Osteoblast (primary cell): ENCODE measurements around the gene UNKL. TPM values are rescaled to one million over a fixed set of nuclear protein-coding genes. Genes with fewer than 3 reads are reported as not detected.

Experiments
- DNase-seq: peaks from one replicate; pipeline ENCODE4 v3.0.0; 2011; ENCODE audit warnings: low spot score, mixed read lengths; ENCODE audit not compliant: insufficient read length; ENCODE audit errors: missing footprints
- H2AFZ ChIP-seq: 2 replicates; pipeline ENCODE4 v1.6.0; 2011; ENCODE audit warnings: mild to moderate bottlenecking, low read length
- H3K27ac ChIP-seq: 2 replicates; pipeline ENCODE4 v1.5.1; 2011; ENCODE audit warnings: mild to moderate bottlenecking, low read depth, low read length, moderate library complexity
- H3K27me3 ChIP-seq: 2 replicates; pipeline ENCODE4 v1.6.0; 2012; ENCODE audit warnings: mild to moderate bottlenecking, control low read depth, inconsistent platforms, low read length, moderate library complexity; ENCODE audit not compliant: insufficient read depth
- H3K36me3 ChIP-seq: 2 replicates; pipeline ENCODE4 v1.5.1; 2011; ENCODE audit warnings: mild to moderate bottlenecking, low read length, control low read depth, moderate library complexity; ENCODE audit not compliant: insufficient read depth
- H3K4me1 ChIP-seq: 2 replicates; pipeline ENCODE4 v1.5.1; 2011; ENCODE audit warnings: mild to moderate bottlenecking, low read length, control low read depth, moderate library complexity; ENCODE audit not compliant: insufficient read depth
- H3K4me2 ChIP-seq: 2 replicates; pipeline ENCODE4 v1.6.0; 2011; ENCODE audit warnings: mild to moderate bottlenecking, low read length; ENCODE audit not compliant: insufficient read depth
- H3K4me3 ChIP-seq: fragments of 200-600 bp; sonication (generic); 3 replicates; pipeline ENCODE4 v1.5.1; 2012; ENCODE audit warnings: mild to moderate bottlenecking, low read length, inconsistent platforms; ENCODE audit not compliant: insufficient read depth
- H3K79me2 ChIP-seq: 2 replicates; pipeline ENCODE4 v1.6.0; 2012; ENCODE audit warnings: mild to moderate bottlenecking, low read length, control low read depth, inconsistent platforms; ENCODE audit not compliant: insufficient read depth
- H3K9me3 ChIP-seq: 2 replicates; pipeline ENCODE4 v1.5.1; 2011; ENCODE audit warnings: low read depth, low read length, control low read depth
- H4K20me1 ChIP-seq: 2 replicates; pipeline ENCODE4 v1.6.0; 2012; ENCODE audit warnings: mild to moderate bottlenecking, low read length, control low read depth; ENCODE audit not compliant: insufficient read depth
- CTCF ChIP-seq: IDR thresholded peaks from 2 replicates; pipeline ENCODE4 v1.5.1; 2011; ENCODE audit warnings: mild to moderate bottlenecking, low read depth, low read length, moderate library complexity; ENCODE audit errors: extremely low read depth
- total RNA-seq: library from RNA; depleted of rRNA; stranded (reverse); fragments of >200 nt; gene quantifications from 2 replicates; pipeline ENCODE4 v1.2.3, GENCODE V29; 2012

The UNKL gene
- total RNA-seq, 1 donor: 10.1 TPM

- no peak overlapping the region for H2AFZ ChIP-seq
- H3K9me3 ChIP-seq: no peaks in the 10 kb centered on the region
- no peak overlapping the region for H3K27ac ChIP-seq
- H3K4me2 ChIP-seq: no peak overlapping the region
- no peak overlapping the region for H3K4me3 ChIP-seq
- peaks cover 7% of the 10 kb centered on the region for H4K20me1 ChIP-seq
- H3K36me3 ChIP-seq: no peaks in the 10 kb centered on the region
- TF ChIP-seq CTCF: no peak
- peaks cover 15% of the 10 kb centered on the region for H3K79me2 ChIP-seq
- H3K4me1 ChIP-seq: peaks cover 11% of the 10 kb centered on the region
- peak; percentile 53 for DNase-seq
- H3K27me3 ChIP-seq: no peaks in the 10 kb centered on the region
Observed at GRCh38 chr16:1424028-1424427, 9.5 kb upstream of the UNKL start.

DNA sequence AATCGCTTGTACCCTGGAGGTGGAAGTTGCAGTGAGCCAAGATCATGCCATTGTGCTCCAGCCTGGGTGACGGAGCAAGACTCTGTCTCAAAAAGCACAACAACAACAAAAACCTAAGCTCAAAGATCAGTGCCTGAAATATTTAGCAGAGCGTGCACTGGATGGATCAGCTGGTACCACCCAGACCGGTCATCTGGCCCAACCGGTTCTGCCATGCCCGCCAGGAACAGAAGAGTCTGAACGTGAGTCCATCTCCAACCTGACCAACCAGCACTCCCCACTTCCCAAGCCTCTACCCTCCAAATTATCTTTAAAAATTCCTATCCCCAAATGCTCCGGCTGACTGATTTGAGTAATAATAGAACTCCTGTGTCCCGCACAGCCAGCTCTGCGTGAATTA is 7.6 kb upstream of the UNKL start:
- Histone ChIP-seq H2AFZ (no peak overlapping the region), H3K4me1 (peaks cover 11% of the 10 kb centered on the region)

DNA sequence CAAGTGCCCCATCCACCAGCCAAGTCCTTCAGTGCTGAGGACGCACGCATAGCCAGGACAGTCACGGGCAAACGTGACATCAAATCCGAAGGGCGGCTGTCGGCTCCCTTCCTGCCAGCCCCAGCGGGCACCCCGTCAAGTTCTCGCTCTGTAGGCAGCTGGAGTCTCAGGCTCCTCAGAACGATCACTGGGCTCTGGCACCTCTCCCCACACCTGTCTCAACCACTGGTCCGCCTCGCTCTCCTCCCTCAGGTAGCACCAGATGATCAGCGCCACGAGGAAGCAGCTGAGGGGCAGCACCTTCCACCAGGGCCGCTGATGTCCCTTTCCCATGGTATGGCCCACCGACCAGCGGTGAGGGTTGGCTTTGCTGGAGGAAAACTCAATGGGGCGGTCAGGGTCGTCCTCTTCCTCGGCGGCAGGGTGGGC is 5.6 kb upstream of the UNKL start:
- Histone ChIP-seq H4K20me1 (peaks cover 7% of the 10 kb centered on the region), H3K4me2 (peak overlapping the region; percentile 91), H3K27ac (peak overlapping the region; percentile 95), H3K4me3 (peak overlapping the region; percentile 99), H3K9me3 (no peaks in the 10 kb centered on the region), H3K36me3 (no peaks in the 10 kb centered on the region), H3K27me3 (no peaks in the 10 kb centered on the region), H2AFZ (peak overlapping the region; percentile 83), H3K4me1 (peaks cover 11% of the 10 kb centered on the region), H3K79me2 (peaks cover 25% of the 10 kb centered on the region)
- TF ChIP-seq CTCF: no peak
- DNase-seq: peak; percentile 90

More for the DNA sequence above, 7.6 kb upstream of the UNKL start:
- no peak for DNase-seq
- Histone ChIP-seq H4K20me1 (peaks cover 7% of the 10 kb centered on the region), H3K36me3 (no peaks in the 10 kb centered on the region), H3K27me3 (no peaks in the 10 kb centered on the region), H3K4me3 (no peak overlapping the region), H3K79me2 (peaks cover 25% of the 10 kb centered on the region), H3K4me2 (no peak overlapping the region), H3K9me3 (no peaks in the 10 kb centered on the region), H3K27ac (no peak overlapping the region)
- TF ChIP-seq CTCF: no peak

- Histone ChIP-seq H3K79me2 (peaks cover 25% of the 10 kb centered on the region), H4K20me1 (peaks cover 7% of the 10 kb centered on the region), H3K4me3 (no peak overlapping the region), H3K27me3 (no peaks in the 10 kb centered on the region), H3K9me3 (no peaks in the 10 kb centered on the region), H3K4me1 (peaks cover 11% of the 10 kb centered on the region), H3K4me2 (no peak overlapping the region), H3K36me3 (no peaks in the 10 kb centered on the region), H2AFZ (no peak overlapping the region), H3K27ac (no peak overlapping the region)
- no peak for DNase-seq
- no peak for TF ChIP-seq CTCF
Observed at GRCh38 chr16:1416521-1416941, 2.0 kb upstream of the UNKL start.
